Measurements from ENCODE around the gene SLC29A2. TPM values are rescaled to one million over a fixed set of nuclear protein-coding genes. Genes with fewer than 3 reads are reported as not detected.

SLC29A2 gene
- total and polyA plus RNA-seq, 12 donors, result 7.8 to 50.6 (median 9.8) TPM

DNA sequence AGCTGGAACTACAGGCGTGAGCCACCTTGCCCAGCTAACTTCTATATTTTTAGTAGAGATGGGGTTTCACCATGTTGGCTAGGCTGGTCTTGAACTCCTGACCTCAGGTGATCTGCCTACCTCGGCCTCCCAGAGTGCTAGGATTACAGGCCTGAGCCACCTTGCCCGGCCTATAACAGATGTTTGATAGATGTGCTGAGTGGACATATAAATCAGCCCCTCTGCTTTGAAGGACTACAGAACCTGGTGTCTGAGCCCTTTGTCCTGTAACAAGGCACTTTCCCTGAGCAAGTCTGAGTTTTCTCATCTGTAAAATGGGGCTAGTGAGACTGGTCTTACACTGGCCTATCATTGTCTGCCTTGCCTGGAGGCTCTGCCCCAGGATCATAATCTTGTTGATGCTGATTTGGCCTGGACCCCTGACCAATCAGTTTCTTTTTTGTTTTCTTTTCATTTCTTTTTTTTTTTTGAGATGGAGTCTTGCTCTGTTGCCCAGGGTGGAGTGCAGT is 42.3 kb downstream of the SLC29A2 start:
- Histone ChIP-seq H3K9me3 (no peaks in the 10 kb centered on the region), H3K4me3 (no peak overlapping the region), H3K4me1 (peaks cover 21 to 40% (median 30%) of the 10 kb centered on the region in 9 donors), H3K27ac (no peak overlapping the region), H3K27me3 (no peaks in the 10 kb centered on the region), H3K36me3 (peaks cover 0 to 24% (median 0%) of the 10 kb centered on the region in 9 donors)
- intact Hi-C loops (cut with DNase I), result loop anchor here in 2 of 10 donors (2.0 to 5.0 kb wide), 2 partner anchors 16 to 107 kb away; no protein-coding TSS in a partner anchor
- 85 to 90% methylated on average over 3 of the region's 3 CpGs for WGBS, 2 donors
- TF ChIP-seq CTCF (IDR thresholded peaks at IDR 0.05), result no peak
- ATAC-seq, result no peak
- DNase-seq, result no peak

DNA sequence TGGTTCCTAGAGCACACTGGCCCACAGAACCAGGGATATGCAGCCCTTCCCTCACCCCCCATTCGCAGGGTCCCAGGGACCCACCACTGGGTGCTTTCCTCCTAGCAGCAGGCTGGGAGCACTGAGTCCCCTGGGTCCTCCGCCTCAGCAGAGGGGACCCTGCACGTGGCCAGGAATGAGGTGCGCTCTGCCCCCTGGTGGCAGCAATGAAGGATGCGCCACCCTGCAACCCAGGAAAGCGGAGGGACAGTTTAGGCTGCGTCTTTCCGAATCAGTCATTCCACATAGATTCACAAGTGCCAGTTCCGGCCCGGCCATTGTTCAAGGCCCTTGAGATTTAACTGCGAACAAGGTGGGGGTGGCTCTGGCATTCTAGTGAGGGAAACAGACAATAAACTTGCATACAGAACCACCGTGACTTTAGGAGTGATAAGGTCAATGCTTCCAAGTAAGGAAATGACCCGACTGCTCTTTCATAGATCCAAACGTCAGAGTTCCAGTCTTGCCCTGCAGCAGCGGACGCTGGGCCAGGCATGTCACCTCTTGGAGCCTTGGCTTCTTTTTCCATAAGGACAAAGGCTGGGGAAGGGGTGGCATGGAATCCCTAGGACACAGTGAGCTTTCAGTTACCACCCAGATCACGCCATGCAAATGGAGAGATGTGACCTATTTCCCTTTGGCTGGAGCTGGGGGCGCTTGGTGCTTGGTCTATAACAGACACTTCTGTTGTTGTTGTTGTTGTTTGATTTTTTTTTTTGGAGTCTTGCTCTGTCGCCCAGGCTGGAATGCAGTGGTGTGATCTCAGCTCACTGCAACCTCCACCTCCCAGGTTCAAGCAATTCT is 43.0 kb downstream of the SLC29A2 start:
- peak overlapping the region in 4 of 10 donors; percentile 14 to 34 (median 19) for H3K4me3 ChIP-seq
- H3K9me3 ChIP-seq, result no peaks in the 10 kb centered on the region
- intact Hi-C loops (cut with DNase I), result loop anchor here in 7 of 10 donors (1.0 to 5.0 kb wide), 4 partner anchors 16 to 106 kb away; no protein-coding TSS in a partner anchor
- peak; percentile 91 to 98 (median 96) for TF ChIP-seq CTCF (IDR thresholded peaks at IDR 0.05)
- DNase-seq (peak; percentile 78 to 83), ATAC-seq (peak; percentile 66 to 87 (median 79))
- peak overlapping the region in 6 of 10 donors; percentile 74 to 89 (median 77) for H3K27ac ChIP-seq
- H3K27me3 ChIP-seq, result no peaks in the 10 kb centered on the region
- peaks cover 21 to 40% (median 30%) of the 10 kb centered on the region in 9 donors for H3K4me1 ChIP-seq
- WGBS, 2 donors, result 9 to 11% methylated on average over 19 of the region's 19 CpGs
- H3K36me3 ChIP-seq, result peaks cover 0 to 21% (median 0%) of the 10 kb centered on the region in 9 donors

DNA sequence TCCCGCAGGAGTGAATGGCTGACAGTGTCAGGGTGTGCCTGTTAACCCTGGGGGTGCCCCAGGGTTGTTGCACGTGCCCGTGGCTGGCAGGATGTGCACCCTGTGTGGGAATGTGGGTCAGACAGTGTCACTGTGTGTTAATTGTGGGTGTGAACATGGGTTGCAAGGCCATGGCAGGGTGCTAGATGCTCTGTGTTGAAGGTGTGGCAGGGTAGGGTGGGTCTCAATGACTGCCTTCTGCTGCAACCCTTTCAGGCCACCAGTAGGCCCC is 43.6 kb downstream of the SLC29A2 start:
- intact Hi-C loops (cut with DNase I), result loop anchor here in 7 of 10 donors (1.0 to 5.0 kb wide), 4 partner anchors 15 to 106 kb away; no protein-coding TSS in a partner anchor
- no peak for DNase-seq
- H3K27ac ChIP-seq, result peak overlapping the region in 8 of 10 donors; percentile 19 to 89 (median 76)

More for the DNA sequence above, 43.6 kb downstream of the SLC29A2 start:
- Histone ChIP-seq H3K36me3 (peaks cover 0 to 16% (median 0%) of the 10 kb centered on the region in 9 donors), H3K27me3 (no peaks in the 10 kb centered on the region), H3K4me3 (no peak overlapping the region), H3K4me1 (peaks cover 21 to 40% (median 30%) of the 10 kb centered on the region in 9 donors), H3K9me3 (no peaks in the 10 kb centered on the region)
- 60 to 71% methylated on average over 3 of the region's 3 CpGs for WGBS, 2 donors
- ATAC-seq, result peak in 5 of 8 donors; percentile 0 to 3 (median 1)
- TF ChIP-seq CTCF (IDR thresholded peaks at IDR 0.05), result no peak
